ENCODE results near the gene SESN1. TPM values are rescaled to one million over a fixed set of nuclear protein-coding genes. Genes with fewer than 3 reads are reported as not detected.

Gene SESN1
- total RNA-seq, 4 donors from 2014 or later = 50.7 to 80.9 (median 61.8) TPM

DNA sequence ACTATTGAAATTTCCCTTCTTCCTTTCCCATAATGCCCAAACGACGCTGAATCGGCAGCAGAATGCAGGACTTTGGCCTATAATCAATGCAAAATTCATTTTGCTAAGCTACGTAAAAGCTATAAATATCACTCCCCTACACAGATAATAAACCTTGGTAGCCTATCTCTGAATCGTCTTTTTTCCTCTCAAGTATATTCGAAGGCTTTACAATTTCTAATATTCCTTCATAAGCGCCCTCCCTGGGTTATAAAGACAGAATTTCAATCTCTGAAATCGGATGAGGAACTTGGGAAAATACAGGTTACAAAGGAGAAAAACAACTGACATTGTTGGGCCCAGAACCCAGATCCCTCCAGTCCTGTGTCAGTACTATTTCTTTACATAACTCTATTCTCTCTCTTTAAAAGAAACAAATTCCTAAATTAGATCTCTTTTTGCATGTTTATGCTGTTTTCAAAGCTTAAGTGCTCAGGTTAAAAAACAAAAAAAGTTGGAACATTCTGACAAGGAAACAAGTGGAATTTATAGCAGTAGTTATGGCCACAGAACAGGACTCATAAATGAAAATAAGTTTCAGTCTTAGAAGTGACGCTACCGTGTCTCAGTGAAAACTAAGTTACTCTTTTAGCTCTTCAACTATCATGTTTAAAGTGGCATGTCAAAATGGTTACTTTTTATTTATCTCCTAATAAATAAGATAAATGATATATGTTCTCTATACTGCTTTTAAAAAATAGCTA lies 84.5 kb downstream of the SESN1 start:
- TF ChIP-seq POLR2AphosphoS5 (IDR thresholded peaks at IDR 0.05) (no peak), POLR2A (IDR thresholded peaks at IDR 0.05; ENCODE audit: low read depth) (no peak), EP300 (IDR thresholded peaks at IDR 0.05) (no peak)
- TF ChIP-seq, protein P1, sequence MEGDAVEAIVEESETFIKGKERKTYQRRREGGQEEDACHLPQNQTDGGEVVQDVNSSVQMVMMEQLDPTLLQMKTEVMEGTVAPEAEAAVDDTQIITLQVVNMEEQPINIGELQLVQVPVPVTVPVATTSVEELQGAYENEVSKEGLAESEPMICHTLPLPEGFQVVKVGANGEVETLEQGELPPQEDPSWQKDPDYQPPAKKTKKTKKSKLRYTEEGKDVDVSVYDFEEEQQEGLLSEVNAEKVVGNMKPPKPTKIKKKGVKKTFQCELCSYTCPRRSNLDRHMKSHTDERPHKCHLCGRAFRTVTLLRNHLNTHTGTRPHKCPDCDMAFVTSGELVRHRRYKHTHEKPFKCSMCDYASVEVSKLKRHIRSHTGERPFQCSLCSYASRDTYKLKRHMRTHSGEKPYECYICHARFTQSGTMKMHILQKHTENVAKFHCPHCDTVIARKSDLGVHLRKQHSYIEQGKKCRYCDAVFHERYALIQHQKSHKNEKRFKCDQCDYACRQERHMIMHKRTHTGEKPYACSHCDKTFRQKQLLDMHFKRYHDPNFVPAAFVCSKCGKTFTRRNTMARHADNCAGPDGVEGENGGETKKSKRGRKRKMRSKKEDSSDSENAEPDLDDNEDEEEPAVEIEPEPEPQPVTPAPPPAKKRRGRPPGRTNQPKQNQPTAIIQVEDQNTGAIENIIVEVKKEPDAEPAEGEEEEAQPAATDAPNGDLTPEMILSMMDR (IDR thresholded peaks at IDR 0.05) = no peak
- H3K27me3 ChIP-seq = no peaks in the 10 kb centered on the region
- 19% methylated on average over 10 of the region's 10 CpGs for WGBS
- peak overlapping the region; percentile 97 for H3K27ac ChIP-seq (replicated peaks in 1 of 4)
- DNase-seq (ENCODE audit: extremely low spot score) = no peak
- intact Hi-C loops (cut with DNase I) = loop anchor here (5.0 to 10.0 kb wide), 4 partner anchors 47 to 455 kb away; partner anchors contain the start of gene CD164
- peaks cover 23 to 64% (median 45%) of the 10 kb centered on the region in 4 donors for H3K4me1 ChIP-seq
- no peaks in the 10 kb centered on the region for H3K36me3 ChIP-seq
- H3K4me3 ChIP-seq = peak overlapping the region; percentile 88 to 95 (median 92)
- no peaks in the 10 kb centered on the region for H3K9me3 ChIP-seq

DNA sequence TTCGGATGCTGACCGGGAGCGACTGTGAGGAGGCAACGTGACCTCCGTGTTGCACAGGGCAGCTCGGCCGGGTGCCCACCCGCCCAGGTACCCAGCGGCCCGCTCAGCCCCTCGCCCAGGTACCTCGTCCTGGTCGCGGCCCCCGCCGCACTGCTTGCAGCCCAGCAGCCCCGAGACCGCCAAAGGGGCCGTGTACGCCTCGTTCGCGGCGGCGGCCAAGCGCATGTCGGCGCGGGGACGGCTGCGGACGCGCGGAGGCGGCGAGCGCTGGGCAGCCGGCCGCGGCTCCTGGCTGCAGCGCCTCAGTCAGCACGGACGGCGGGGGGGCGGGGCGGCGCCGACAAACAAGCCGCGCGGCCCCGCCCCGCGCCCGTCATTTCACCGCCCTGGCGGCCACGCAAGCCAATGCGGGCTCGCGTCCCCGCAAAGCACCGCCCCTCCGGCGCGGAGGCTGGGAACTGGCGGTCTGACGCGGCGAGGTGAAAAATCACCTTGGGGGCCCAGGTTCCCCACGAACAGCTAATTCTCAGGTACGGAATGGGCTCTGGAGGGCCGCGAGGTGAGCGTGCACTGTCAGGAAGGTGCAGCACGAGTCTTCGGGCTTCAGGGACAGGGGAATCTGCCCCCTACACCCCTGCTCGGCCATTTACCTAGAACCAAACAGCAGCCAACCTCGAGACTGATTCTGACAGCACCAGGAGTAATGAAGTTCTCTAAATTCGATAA lies 85.2 kb downstream of the SESN1 start:
- TF ChIP-seq, protein P1 (IDR thresholded peaks at IDR 0.05) = peak in 2 of 3 experiments; percentile 21 to 43
- TF ChIP-seq EP300 (IDR thresholded peaks at IDR 0.05) = no peak
- TF ChIP-seq POLR2A (IDR thresholded peaks at IDR 0.05; ENCODE audit: low read depth) = peak; percentile 40
- peak; percentile 86 to 89 for TF ChIP-seq POLR2AphosphoS5 (IDR thresholded peaks at IDR 0.05)
- WGBS = 0% methylated on average over 10 of the region's 80 CpGs
- intact Hi-C loops (cut with DNase I) = loop anchor here (5.0 to 10.0 kb wide), 3 partner anchors 63 to 455 kb away; partner anchors contain the start of gene CD164
- Histone ChIP-seq H3K4me3 (peak overlapping the region; percentile 88 to 95 (median 92)), H3K36me3 (no peaks in the 10 kb centered on the region), H3K27ac (replicated peaks in 1 of 4) (peak overlapping the region; percentile 97), H3K4me1 (peaks cover 26 to 68% (median 48%) of the 10 kb centered on the region in 4 donors), H3K9me3 (no peaks in the 10 kb centered on the region), H3K27me3 (no peaks in the 10 kb centered on the region)
- DNase-seq (ENCODE audit: extremely low spot score) = peak; percentile 96

DNA sequence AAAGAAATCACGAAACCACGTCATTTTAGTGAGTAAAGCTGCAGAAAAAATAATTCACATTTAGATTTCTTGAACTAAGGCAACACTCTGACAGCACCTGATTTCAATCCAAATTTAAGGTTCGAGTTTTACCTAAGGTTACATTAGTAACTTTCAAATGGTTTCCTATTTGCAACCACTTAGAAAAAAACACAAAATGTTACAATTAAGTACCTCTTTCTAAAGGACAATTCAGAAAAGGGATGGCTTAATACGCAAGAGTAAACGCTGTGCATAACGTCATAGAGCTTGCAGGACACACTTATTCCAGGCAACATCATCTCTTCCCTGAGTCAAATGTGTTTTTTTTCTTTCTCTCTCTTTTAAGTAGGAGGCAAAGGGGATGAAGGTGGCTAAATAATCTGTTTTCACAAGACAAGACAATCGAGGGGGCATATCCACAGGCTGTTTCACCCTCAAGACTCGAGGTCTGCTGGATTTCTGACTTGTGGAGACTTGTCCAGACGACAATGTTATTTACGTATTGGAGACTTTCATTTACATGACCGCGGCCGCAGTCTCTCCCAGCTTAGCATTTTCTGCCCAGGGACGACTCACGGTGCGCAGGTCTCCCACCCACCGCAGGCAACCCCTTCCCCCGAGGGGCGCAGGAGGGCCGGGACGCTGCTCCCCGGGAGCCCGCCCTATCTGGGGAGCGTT lies 86.0 kb downstream of the SESN1 start:
- no peaks in the 10 kb centered on the region for H3K36me3 ChIP-seq
- H3K27ac ChIP-seq (replicated peaks in 1 of 4) = peak overlapping the region; percentile 97
- H3K4me3 ChIP-seq = peak overlapping the region; percentile 88 to 95 (median 92)
- H3K27me3 ChIP-seq = no peaks in the 10 kb centered on the region
- intact Hi-C loops (cut with DNase I) = loop anchor here (5.0 to 10.0 kb wide), 3 partner anchors 64 to 454 kb away; partner anchors contain the start of gene CD164
- H3K4me1 ChIP-seq = peaks cover 33 to 75% (median 54%) of the 10 kb centered on the region in 4 donors
- H3K9me3 ChIP-seq = no peaks in the 10 kb centered on the region
- WGBS = 3% methylated on average over 24 of the region's 24 CpGs
- TF ChIP-seq POLR2AphosphoS5 (IDR thresholded peaks at IDR 0.05) (peak in 1 of 2 donors; percentile 61), POLR2A (IDR thresholded peaks at IDR 0.05; ENCODE audit: low read depth) (no peak), EP300 (IDR thresholded peaks at IDR 0.05) (peak; percentile 18)
- TF ChIP-seq, protein P1 (IDR thresholded peaks at IDR 0.05) = no peak
- peak; percentile 93 for DNase-seq (ENCODE audit: extremely low spot score)

DNA sequence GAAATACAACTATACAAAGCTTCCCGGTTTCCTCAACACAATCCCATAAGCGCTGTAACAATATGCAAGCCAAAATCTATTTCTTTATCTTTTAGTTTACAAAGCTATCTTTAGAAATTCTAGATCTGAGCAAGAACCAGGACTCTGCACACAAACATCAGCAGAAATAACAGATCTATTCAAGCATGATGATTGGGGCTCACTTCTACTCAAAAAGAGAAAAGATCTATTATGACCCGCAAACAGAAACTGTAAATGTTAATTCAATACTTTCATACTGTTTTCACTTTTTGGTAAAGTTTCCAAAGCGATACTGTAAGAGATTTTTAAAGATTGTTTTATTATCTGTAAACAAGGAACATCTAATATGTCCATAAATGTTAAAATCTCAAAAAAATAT lies 86.6 kb downstream of the SESN1 start:
- Histone ChIP-seq H3K4me3 (peak overlapping the region; percentile 88 to 95 (median 92)), H3K4me1 (peaks cover 34 to 82% (median 59%) of the 10 kb centered on the region in 4 donors), H3K9me3 (no peaks in the 10 kb centered on the region), H3K27ac (replicated peaks in 1 of 4) (peak overlapping the region; percentile 97), H3K36me3 (no peaks in the 10 kb centered on the region), H3K27me3 (no peaks in the 10 kb centered on the region)
- TF ChIP-seq, protein P1 (IDR thresholded peaks at IDR 0.05) = no peak
- TF ChIP-seq EP300 (IDR thresholded peaks at IDR 0.05) = no peak
- TF ChIP-seq POLR2A (IDR thresholded peaks at IDR 0.05; ENCODE audit: low read depth) = no peak
- no peak for TF ChIP-seq POLR2AphosphoS5 (IDR thresholded peaks at IDR 0.05)
- intact Hi-C loops (cut with DNase I) = loop anchor here (5.0 to 10.0 kb wide), 3 partner anchors 64 to 453 kb away; partner anchors contain the start of gene CD164
- DNase-seq (ENCODE audit: extremely low spot score) = no peak
- 78% methylated on average over 4 of the region's 4 CpGs for WGBS

Measured in esophagus muscularis mucosa (tissue), 4 donors.